ENCODE data around the gene CRIM1.

Gene CRIM1

GRCh38 chr2:36461039-36461681 lies 105.6 kb downstream of the CRIM1 start:
- DNase-seq = peak in 1 of 2 donors; percentile 7

GRCh38 chr2:36462311-36462935 lies 106.8 kb downstream of the CRIM1 start:
- no peak for DNase-seq

- DNase-seq = no peak
These were observed 107.8 kb downstream of the CRIM1 start for GRCh38 chr2:36463365-36463764.

- no peak for DNase-seq
These were observed 108.6 kb downstream of the CRIM1 start for GRCh38 chr2:36464006-36464721.

- DNase-seq = no peak
These were observed 110.6 kb downstream of the CRIM1 start for GRCh38 chr2:36466135-36466534.

GRCh38 chr2:36468463-36469105 lies 113.0 kb downstream of the CRIM1 start:
- no peak for DNase-seq

- no peak for DNase-seq
These were observed 113.5 kb downstream of the CRIM1 start for GRCh38 chr2:36469106-36469477.

GRCh38 chr2:36469710-36470109 lies 114.1 kb downstream of the CRIM1 start:
- no peak for DNase-seq

GRCh38 chr2:36473230-36473629 lies 117.7 kb downstream of the CRIM1 start:
- no peak for DNase-seq

GRCh38 chr2:36476411-36476810 lies 120.8 kb downstream of the CRIM1 start:
- DNase-seq = no peak

- no peak for DNase-seq
These were observed 121.7 kb downstream of the CRIM1 start for GRCh38 chr2:36477315-36477714.

GRCh38 chr2:36477746-36478145 lies 122.2 kb downstream of the CRIM1 start:
- DNase-seq = no peak

GRCh38 chr2:36478332-36478738 lies 122.8 kb downstream of the CRIM1 start:
- no peak for DNase-seq

- no peak for DNase-seq
These were observed 123.4 kb downstream of the CRIM1 start for GRCh38 chr2:36478999-36479398.

GRCh38 chr2:36479406-36479805 lies 123.8 kb downstream of the CRIM1 start:
- DNase-seq = no peak

GRCh38 chr2:36480028-36480427 lies 124.5 kb downstream of the CRIM1 start:
- DNase-seq = no peak

- no peak for DNase-seq
These were observed 125.1 kb downstream of the CRIM1 start for GRCh38 chr2:36480636-36481035.

GRCh38 chr2:36481709-36482108 lies 126.1 kb downstream of the CRIM1 start:
- no peak for DNase-seq

- DNase-seq = no peak
These were observed 127.1 kb downstream of the CRIM1 start for GRCh38 chr2:36482576-36483214.

GRCh38 chr2:36483290-36483689 lies 127.7 kb downstream of the CRIM1 start:
- no peak for DNase-seq

- DNase-seq = no peak
These were observed 128.9 kb downstream of the CRIM1 start for GRCh38 chr2:36484454-36484853.

- DNase-seq = no peak
These were observed 129.9 kb downstream of the CRIM1 start for GRCh38 chr2:36485521-36485920.

GRCh38 chr2:36486521-36487044 lies 131.0 kb downstream of the CRIM1 start:
- DNase-seq = no peak
